Esophagus squamous epithelium (tissue), 4 donors: ENCODE results near the gene SOCS3.

Source experiments
- POLR2A ChIP-seq, 4 donors: fragments of 450-650 bp; IDR thresholded peaks; one replicate each; pipeline ENCODE4 v1.6.1; 2017; ENCODE audit warnings: antibody characterized with exemption in 4 of 4, mild to moderate bottlenecking in 4 of 4, moderate library complexity in 3 of 4
- TF ChIP-seq, protein P1 (sequence below), 6 experiments: fragments of 450-650 bp in 4 of 6; fragments of 200-600 bp in 2 of 6; sonication (generic) in 2 of 6; IDR thresholded peaks; one replicate each; pipeline ENCODE4 v1.5.1; 2016 to 2019; ENCODE audit warnings: antibody characterized with exemption in 6 of 6, mild to moderate bottlenecking in 4 of 6, moderate library complexity in 4 of 6

DNA sequence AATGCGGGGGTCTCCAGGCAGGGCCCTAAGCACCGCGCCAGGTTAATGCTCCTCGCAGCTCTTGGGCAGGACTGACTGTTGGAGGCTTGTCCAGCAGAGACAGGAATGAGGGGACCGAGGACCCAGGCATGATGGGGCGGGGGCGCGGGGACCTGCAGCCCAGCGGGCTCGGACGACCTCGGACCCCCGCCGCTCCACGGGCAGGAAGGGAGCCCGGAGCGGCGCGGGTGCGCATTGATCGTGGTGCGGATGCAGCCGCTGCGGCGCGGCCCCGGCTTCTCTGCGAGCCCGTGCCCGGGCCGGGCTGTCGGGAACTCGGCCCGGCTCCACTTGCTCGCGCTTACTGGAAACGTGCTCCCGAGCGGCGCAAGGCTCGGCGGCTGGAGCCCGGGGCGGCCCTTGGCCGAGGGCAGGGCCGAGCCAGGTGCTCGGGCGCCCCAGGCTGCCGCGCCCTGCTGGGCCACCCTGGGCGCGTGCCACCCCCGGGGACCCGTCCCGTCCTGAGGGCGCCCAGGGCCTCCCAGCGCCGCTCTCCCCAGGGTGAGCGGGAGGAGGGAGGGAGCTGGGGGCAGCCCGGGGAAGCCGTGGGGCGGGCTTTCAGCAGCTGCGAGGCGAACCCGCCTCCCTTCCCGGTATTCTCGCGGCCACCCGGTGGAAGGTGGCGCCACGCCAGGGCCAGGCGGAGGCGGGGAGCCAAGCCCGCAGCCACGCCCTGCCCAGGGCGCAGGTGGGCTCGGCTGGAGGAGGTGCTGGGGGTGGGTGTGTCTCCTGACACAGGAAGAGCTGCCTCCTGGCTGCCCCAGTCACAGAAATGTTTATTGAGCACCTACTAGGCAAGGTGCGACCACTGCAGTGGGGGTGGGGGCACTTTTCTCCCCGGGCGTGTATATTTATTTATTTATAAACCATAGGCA lies 45.9 kb downstream of the SOCS3 start:
- TF ChIP-seq POLR2A (IDR thresholded peaks at IDR 0.05) = peak in 1 of 4 donors; percentile 43
- TF ChIP-seq, protein P1, sequence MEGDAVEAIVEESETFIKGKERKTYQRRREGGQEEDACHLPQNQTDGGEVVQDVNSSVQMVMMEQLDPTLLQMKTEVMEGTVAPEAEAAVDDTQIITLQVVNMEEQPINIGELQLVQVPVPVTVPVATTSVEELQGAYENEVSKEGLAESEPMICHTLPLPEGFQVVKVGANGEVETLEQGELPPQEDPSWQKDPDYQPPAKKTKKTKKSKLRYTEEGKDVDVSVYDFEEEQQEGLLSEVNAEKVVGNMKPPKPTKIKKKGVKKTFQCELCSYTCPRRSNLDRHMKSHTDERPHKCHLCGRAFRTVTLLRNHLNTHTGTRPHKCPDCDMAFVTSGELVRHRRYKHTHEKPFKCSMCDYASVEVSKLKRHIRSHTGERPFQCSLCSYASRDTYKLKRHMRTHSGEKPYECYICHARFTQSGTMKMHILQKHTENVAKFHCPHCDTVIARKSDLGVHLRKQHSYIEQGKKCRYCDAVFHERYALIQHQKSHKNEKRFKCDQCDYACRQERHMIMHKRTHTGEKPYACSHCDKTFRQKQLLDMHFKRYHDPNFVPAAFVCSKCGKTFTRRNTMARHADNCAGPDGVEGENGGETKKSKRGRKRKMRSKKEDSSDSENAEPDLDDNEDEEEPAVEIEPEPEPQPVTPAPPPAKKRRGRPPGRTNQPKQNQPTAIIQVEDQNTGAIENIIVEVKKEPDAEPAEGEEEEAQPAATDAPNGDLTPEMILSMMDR (IDR thresholded peaks at IDR 0.05) = peak in 1 of 6 experiments; percentile 3
